CD4-positive, alpha-beta T cell treated with Interleukin-2 at 100 ng/mL for 4 hours (primary cell): ENCODE results near the gene MRPL10.
A peak's percentile ranks its signal among the peaks of the same experiment; 100 is the strongest.

ENCODE experiments used
- DNase-seq: peaks from one replicate; pipeline ENCODE4 v3.0.0-alpha.2; 2020; ENCODE audit warnings: low spot score

The MRPL10 gene

GRCh38 chr17:47831003-47831933, at the start of gene MRPL10, which contains the start of gene LRRC46:
Gene MRPL10, minus strand, starts transcription at chr17:47831541. Its CDS starts 30 bp downstream, at chr17:47831511.
Gene LRRC46, plus strand, starts transcription at chr17:47831670. Its CDS starts 320 bp downstream, at chr17:47831990.
- peak; percentile 93 for DNase-seq

- no peak for DNase-seq
These were observed 48.6 kb upstream of the MRPL10 start for GRCh38 chr17:47879776-47880454.

DNA sequence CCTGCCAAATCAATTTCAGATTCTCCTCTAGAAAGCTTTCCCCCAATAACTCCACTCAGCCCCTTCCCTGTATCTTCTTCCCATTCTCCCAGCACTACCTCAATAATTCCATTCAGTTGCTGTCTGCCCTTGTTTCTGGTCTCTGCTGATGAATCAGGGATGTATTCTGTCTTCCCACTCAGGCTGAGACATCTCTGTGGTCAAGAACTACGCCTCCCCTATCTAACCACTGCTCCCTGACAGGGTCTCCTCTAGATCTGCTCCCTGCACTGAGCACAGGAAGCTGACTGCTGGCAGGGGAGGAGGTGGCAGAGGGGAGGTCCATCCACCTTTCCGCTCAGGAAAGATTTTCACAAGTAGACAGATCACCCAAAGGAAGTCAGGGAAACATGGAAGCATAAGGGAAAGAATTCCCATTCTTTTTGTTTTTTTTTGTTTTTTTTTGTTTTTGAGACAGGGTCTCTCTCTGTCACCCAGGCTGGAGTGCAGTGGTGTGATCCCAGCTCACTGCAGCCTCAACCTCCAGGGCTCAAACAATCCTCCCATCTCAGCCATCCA, 47.8 kb upstream of the MRPL10 start:
- no peak for DNase-seq

DNA sequence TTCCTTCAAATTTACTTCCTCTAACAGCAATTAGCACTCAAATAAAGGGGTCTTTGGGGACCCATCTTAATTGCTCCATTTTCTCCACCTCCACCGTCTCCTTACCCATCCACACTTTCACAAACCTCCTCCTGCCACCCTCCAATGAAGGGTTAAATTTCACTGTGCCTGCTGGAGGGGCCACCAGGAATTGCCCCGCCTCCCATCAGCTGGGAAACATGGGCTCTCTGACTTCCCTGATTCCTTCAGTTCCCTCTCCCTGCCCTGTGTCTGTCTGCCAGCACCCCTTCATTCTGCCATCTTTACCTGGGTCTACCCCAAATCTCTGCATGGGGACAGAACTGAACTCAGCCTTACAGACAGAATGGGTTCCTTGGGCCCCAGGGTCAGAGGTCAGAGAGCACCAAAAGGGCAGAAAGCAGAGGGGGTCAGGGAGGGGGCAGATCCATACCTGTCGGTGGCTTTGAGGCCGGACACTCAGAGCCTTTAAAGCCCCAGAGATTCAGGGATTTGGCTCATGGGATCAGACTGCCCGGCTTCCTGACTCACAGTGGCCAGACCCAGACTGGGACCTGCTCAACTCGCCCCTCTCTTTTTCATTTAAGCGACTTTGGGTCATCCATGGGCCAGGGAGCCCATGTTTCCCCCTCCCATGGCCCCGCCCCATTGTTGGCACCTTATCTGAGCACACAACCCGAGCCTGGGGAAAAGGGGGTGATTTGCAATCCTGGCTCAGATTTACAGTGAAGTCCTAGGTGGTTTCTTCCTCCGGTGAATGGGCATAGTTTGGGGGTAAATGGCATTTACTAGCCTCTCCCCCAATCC, 47.1 kb upstream of the MRPL10 start:
- DNase-seq = no peak

- no peak for DNase-seq
These were observed 46.2 kb upstream of the MRPL10 start for GRCh38 chr17:47877368-47878034.

GRCh38 chr17:47875011-47875985, 44.0 kb upstream of the MRPL10 start:
- no peak for DNase-seq

GRCh38 chr17:47873200-47874090, 42.1 kb upstream of the MRPL10 start:
- DNase-seq = no peak

- no peak for DNase-seq
These were observed 41.4 kb upstream of the MRPL10 start for GRCh38 chr17:47872651-47873161.

- no peak for DNase-seq
These were observed 40.8 kb upstream of the MRPL10 start for GRCh38 chr17:47872019-47872650.

DNA sequence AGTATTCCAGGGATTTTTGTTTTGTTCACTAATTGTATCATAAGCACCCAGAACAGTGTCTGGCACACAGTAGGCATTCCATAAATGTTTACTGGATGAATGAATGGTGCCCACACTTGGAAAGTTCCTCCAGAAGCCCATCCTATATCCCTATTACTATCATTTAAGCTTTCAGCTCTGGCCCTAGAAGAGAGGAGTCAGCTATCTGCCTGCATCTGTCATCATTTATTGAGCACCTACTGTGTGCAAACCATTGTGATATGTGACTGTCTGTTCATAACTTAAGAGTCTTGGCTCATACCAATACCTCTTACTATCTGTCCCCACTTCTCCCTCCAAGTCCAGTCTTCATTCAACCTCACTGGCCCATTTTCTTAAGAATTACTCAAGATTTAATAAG, 39.7 kb upstream of the MRPL10 start:
- DNase-seq = no peak

GRCh38 chr17:47870056-47870455, 38.7 kb upstream of the MRPL10 start:
- DNase-seq = no peak

- no peak for DNase-seq
These were observed 37.8 kb upstream of the MRPL10 start for GRCh38 chr17:47869114-47869513.

DNA sequence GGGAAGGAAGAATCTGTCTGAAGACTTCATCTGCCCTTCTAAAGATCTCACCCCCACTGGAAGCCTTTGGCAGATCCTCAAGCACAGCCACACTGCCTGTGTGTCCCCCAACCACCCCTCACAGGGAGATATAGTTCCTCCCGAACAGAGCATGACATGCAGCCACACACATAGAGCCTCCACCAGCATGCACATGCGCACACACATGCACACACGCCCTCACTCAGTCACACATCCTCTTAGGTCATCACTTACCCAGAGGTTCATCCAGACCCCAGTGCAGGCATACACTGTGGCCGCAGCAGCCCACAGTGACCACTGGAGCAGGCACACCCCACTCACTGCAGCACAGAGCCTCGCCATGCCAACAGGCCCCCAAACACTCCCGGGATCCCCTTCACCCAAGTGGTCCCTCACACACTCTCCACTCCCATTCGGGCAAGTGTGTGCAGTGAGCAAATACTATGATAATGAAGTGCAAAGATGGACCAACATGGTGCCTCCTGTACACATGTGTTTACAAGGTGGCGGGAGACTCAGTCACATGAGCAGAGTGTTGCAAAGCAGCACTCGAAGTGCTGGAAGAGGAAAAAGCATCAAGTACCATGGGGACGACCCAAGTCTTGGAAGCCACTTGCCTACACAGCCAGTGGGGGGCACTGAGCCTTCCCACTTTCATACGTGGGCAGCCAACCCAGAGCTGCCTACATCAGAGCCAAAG, 36.6 kb upstream of the MRPL10 start:
- DNase-seq = no peak

- DNase-seq = no peak
These were observed 35.6 kb upstream of the MRPL10 start for GRCh38 chr17:47866941-47867340.

DNA sequence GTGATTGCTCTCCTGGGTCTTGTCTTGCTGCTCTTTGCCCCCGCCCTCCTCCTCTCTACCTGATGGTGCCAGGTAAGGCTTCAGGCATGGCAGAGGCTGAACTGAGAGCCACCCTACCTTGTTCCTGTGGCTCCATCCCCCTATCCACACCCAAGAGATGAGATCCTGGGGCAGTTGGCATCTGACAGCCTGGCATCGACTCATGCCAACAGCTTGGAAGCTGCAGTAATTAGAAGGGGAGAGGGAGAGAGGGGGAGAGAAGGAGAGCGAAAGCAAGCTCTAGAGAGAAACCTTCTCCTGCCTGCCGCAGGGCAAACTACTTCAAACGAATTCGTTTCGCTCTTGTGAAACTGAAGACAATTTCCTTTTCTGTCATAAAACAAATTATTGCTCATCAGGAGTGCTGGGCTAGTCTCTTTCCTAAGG, 33.5 kb upstream of the MRPL10 start:
- DNase-seq = no peak

GRCh38 chr17:47862621-47863440, 31.5 kb upstream of the MRPL10 start:
- DNase-seq = no peak

DNA sequence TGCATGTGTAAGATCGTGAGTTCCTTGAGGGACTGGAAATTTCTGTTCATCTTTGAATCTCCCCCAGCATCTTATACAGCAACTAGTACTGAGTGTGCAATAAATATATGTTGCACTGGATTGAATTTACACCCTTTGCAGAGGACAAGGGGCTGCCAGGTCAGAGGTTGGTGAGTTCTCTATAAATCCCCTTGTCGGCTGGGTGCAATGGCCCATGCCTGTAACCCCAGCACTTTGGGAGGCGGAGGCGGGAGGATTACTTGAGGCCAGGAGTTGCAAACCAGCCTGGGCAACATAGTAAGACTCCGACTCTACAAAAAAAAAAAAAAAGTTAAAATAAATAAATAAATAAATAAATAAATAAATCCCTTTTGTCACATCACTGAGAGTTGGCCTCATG, 29.0 kb upstream of the MRPL10 start:
- no peak for DNase-seq
